Osteoblast (primary cell): ENCODE results near the gene TMUB2. TPM values are rescaled to one million over a fixed set of nuclear protein-coding genes. Genes with fewer than 3 reads are reported as not detected.

ENCODE experiments used
- DNase-seq: peaks from one replicate; pipeline ENCODE4 v3.0.0; 2011; ENCODE audit warnings: low spot score, mixed read lengths; ENCODE audit not compliant: insufficient read length; ENCODE audit errors: missing footprints
- H2AFZ ChIP-seq: 2 replicates; pipeline ENCODE4 v1.6.0; 2011; ENCODE audit warnings: mild to moderate bottlenecking, low read length
- H3K27ac ChIP-seq: 2 replicates; pipeline ENCODE4 v1.5.1; 2011; ENCODE audit warnings: mild to moderate bottlenecking, low read depth, low read length, moderate library complexity
- H3K27me3 ChIP-seq: 2 replicates; pipeline ENCODE4 v1.6.0; 2012; ENCODE audit warnings: mild to moderate bottlenecking, control low read depth, inconsistent platforms, low read length, moderate library complexity; ENCODE audit not compliant: insufficient read depth
- H3K36me3 ChIP-seq: 2 replicates; pipeline ENCODE4 v1.5.1; 2011; ENCODE audit warnings: mild to moderate bottlenecking, low read length, control low read depth, moderate library complexity; ENCODE audit not compliant: insufficient read depth
- H3K4me1 ChIP-seq: 2 replicates; pipeline ENCODE4 v1.5.1; 2011; ENCODE audit warnings: mild to moderate bottlenecking, low read length, control low read depth, moderate library complexity; ENCODE audit not compliant: insufficient read depth
- H3K4me2 ChIP-seq: 2 replicates; pipeline ENCODE4 v1.6.0; 2011; ENCODE audit warnings: mild to moderate bottlenecking, low read length; ENCODE audit not compliant: insufficient read depth
- H3K4me3 ChIP-seq: fragments of 200-600 bp; sonication (generic); 3 replicates; pipeline ENCODE4 v1.5.1; 2012; ENCODE audit warnings: mild to moderate bottlenecking, low read length, inconsistent platforms; ENCODE audit not compliant: insufficient read depth
- H3K79me2 ChIP-seq: 2 replicates; pipeline ENCODE4 v1.6.0; 2012; ENCODE audit warnings: mild to moderate bottlenecking, low read length, control low read depth, inconsistent platforms; ENCODE audit not compliant: insufficient read depth
- H3K9me3 ChIP-seq: 2 replicates; pipeline ENCODE4 v1.5.1; 2011; ENCODE audit warnings: low read depth, low read length, control low read depth
- H4K20me1 ChIP-seq: 2 replicates; pipeline ENCODE4 v1.6.0; 2012; ENCODE audit warnings: mild to moderate bottlenecking, low read length, control low read depth; ENCODE audit not compliant: insufficient read depth
- total RNA-seq: library from RNA; depleted of rRNA; stranded (reverse); fragments of >200 nt; gene quantifications from 2 replicates; pipeline ENCODE4 v1.2.3, GENCODE V29; 2012
- TF ChIP-seq, protein P1 (sequence below): IDR thresholded peaks from 2 replicates; pipeline ENCODE4 v1.5.1; 2011; ENCODE audit warnings: mild to moderate bottlenecking, low read depth, low read length, moderate library complexity; ENCODE audit errors: extremely low read depth

The TMUB2 gene
- total RNA-seq, 1 donor: 27.9 TPM

DNA sequence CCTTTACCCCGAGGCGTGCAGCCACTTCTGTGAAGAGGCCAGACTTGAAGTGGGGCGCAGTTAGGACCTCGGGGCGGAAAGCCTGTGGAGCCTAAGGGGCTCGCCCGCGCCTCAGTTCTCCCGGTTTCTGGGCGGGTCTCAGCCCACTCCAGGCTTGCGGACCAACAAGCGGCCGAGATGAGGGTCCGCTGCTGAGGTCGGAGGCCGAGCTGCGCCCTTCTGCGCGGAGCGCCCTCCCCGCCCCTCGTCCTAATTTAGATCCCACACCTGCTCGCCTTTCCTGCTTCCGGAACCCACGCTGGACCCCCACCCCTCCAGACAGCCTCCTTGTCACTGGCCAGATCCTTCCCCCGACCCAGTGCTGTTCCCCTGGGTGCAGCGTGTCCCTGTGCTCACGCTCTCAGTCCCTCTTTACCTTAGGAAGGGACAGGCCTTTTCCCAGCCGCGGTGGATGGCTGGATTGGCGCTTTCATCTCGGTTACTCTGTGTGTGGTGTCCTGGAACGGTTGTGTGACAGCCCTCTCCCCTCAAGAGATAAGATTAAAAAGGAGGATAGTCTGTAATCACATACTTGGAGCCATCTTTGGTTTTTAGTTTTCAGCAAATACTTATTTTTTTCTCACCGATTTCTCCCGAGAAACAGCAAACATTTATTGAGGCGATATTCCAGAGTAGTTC is 13.8 kb downstream of the TMUB2 start:
- Histone ChIP-seq H3K27me3 (no peaks in the 10 kb centered on the region), H3K9me3 (no peaks in the 10 kb centered on the region), H3K27ac (peak overlapping the region; percentile 73), H3K4me1 (peaks cover 36% of the 10 kb centered on the region), H3K4me2 (peak overlapping the region; percentile 97), H4K20me1 (peaks cover 3% of the 10 kb centered on the region), H2AFZ (peak overlapping the region; percentile 94), H3K4me3 (peak overlapping the region; percentile 87), H3K36me3 (peaks cover 11% of the 10 kb centered on the region), H3K79me2 (peaks cover 25% of the 10 kb centered on the region)
- no peak for DNase-seq
- TF ChIP-seq, protein P1, sequence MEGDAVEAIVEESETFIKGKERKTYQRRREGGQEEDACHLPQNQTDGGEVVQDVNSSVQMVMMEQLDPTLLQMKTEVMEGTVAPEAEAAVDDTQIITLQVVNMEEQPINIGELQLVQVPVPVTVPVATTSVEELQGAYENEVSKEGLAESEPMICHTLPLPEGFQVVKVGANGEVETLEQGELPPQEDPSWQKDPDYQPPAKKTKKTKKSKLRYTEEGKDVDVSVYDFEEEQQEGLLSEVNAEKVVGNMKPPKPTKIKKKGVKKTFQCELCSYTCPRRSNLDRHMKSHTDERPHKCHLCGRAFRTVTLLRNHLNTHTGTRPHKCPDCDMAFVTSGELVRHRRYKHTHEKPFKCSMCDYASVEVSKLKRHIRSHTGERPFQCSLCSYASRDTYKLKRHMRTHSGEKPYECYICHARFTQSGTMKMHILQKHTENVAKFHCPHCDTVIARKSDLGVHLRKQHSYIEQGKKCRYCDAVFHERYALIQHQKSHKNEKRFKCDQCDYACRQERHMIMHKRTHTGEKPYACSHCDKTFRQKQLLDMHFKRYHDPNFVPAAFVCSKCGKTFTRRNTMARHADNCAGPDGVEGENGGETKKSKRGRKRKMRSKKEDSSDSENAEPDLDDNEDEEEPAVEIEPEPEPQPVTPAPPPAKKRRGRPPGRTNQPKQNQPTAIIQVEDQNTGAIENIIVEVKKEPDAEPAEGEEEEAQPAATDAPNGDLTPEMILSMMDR: no peak

DNA sequence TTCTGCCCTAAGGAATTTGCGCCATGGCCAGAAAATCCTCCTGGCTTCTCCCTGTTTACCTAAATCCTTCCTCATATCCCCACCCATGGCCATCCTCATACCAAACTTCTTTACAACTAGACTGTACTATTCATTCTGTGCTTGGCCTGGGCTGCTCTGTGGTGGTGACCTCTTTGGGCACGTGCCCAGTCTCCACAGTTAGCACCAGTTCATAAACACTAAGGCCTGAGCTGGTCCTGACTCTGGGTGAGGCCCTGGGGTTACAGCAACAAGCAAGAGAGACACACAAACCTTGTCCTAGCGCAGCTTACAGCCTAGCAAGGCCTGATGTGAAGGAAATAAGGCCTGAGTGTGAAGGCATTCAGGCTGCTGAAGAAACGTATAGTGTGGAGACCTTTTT is 16.0 kb downstream of the TMUB2 start:
- H3K27me3 ChIP-seq: no peaks in the 10 kb centered on the region
- peaks cover 36% of the 10 kb centered on the region for H3K4me1 ChIP-seq
- no peak for DNase-seq
- H3K36me3 ChIP-seq: peaks cover 12% of the 10 kb centered on the region
- peaks cover 4% of the 10 kb centered on the region for H4K20me1 ChIP-seq
- H3K9me3 ChIP-seq: no peaks in the 10 kb centered on the region
- H3K4me2 ChIP-seq: no peak overlapping the region
- TF ChIP-seq, protein P1: no peak
- peak overlapping the region; percentile 50 for H2AFZ ChIP-seq
- peak overlapping the region; percentile 23 for H3K27ac ChIP-seq
- H3K4me3 ChIP-seq: no peak overlapping the region
- peaks cover 13% of the 10 kb centered on the region for H3K79me2 ChIP-seq

DNA sequence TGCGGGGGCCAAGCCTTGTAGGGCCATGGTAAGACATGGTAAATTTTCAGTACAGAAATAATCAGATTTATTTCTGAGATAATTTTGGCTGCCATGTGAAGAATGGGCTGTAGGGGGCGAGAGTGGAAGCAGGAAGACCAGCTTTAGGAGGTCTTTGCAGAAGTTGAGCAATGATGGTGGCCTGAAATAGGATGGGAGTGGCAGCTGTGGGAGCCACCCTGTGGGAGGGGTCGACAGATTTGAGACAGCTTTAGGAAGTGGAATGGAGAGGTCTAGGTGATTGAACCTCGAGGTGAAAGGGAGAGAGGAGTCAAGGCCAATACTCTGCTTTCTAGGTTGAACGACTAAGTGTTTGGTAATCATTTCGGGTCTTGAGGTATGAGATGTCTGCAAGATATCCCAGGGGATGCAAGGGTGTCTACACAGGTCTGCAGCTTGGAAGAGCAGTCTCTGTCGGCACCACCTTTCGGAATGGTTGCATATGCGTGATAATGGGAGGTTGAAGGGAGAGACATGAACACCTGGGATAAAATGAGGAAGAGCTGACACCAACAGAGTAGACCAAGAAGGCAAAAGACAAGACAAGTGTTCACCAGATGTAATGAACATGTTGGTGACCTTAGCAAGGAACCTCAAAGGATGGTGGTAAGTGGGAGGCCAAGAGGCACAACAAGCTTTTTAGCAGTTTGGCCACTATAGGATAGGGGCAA is 17.1 kb downstream of the TMUB2 start:
- DNase-seq: peak; percentile 91
- H2AFZ ChIP-seq: no peak overlapping the region
- H3K27ac ChIP-seq: no peak overlapping the region
- TF ChIP-seq, protein P1: peak; percentile 84
- peaks cover 39% of the 10 kb centered on the region for H3K4me1 ChIP-seq
- H3K9me3 ChIP-seq: no peaks in the 10 kb centered on the region
- H3K27me3 ChIP-seq: no peaks in the 10 kb centered on the region
- no peak overlapping the region for H3K4me3 ChIP-seq
- peaks cover 4% of the 10 kb centered on the region for H4K20me1 ChIP-seq
- H3K4me2 ChIP-seq: peak overlapping the region; percentile 17
- peaks cover 23% of the 10 kb centered on the region for H3K36me3 ChIP-seq
- peaks cover 2% of the 10 kb centered on the region for H3K79me2 ChIP-seq

DNA sequence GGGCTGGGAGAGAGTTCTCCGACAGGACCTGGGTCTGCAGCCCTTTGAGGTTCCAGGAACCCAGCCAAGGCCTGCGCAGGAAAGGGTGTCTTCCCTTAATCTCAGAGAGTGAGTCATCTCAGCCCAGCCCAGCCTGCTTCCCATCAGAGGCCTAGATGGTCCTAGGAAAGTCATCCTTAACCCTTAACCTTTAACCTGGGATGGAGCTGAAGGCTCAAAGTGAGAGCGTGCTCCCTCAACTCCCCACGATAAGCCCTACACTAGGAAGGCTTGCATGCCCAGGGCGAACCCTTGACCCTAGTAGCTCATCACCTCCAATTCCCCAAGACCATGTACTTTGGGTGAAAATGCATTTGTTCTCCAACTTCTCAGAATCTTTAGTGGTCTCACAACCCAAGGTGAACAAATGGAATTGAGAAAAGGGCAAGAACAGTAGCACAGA is 17.7 kb downstream of the TMUB2 start:
- Histone ChIP-seq H3K36me3 (peaks cover 29% of the 10 kb centered on the region), H2AFZ (no peak overlapping the region), H3K4me3 (no peak overlapping the region), H3K9me3 (no peaks in the 10 kb centered on the region), H3K4me2 (peak overlapping the region; percentile 17), H3K79me2 (no peaks in the 10 kb centered on the region), H3K4me1 (peaks cover 39% of the 10 kb centered on the region), H3K27me3 (no peaks in the 10 kb centered on the region), H4K20me1 (peaks cover 8% of the 10 kb centered on the region), H3K27ac (no peak overlapping the region)
- peak; percentile 90 for DNase-seq
- TF ChIP-seq, protein P1: no peak
